GM19351 (cell line): ENCODE data around the gene C1QTNF12.

Source experiments
- ATAC-seq: cut with Tn5 transposase; IDR thresholded peaks from one replicate; pipeline ENCODE4 v1.9.1; 2021; ENCODE audit warnings: mild to moderate bottlenecking, moderate library complexity; ENCODE audit not compliant: unreplicated experiment

The C1QTNF12 gene

GRCh38 chr1:1241588-1242219, 4.8 kb downstream of the C1QTNF12 start:
- no peak for ATAC-seq

- no peak for ATAC-seq
Measured at GRCh38 chr1:1240822-1241587, 5.5 kb downstream of the C1QTNF12 start.

- no peak for ATAC-seq
Measured at GRCh38 chr1:1240348-1240732, 6.2 kb downstream of the C1QTNF12 start.

GRCh38 chr1:1239614-1240347, 6.7 kb downstream of the C1QTNF12 start:
- ATAC-seq: no peak

GRCh38 chr1:1239227-1239613, 7.3 kb downstream of the C1QTNF12 start:
- ATAC-seq: no peak

GRCh38 chr1:1238702-1239178, 7.8 kb downstream of the C1QTNF12 start:
- ATAC-seq: no peak

GRCh38 chr1:1237874-1238701, 8.4 kb downstream of the C1QTNF12 start:
- no peak for ATAC-seq

- ATAC-seq: no peak
Measured at GRCh38 chr1:1236945-1237873, 9.3 kb downstream of the C1QTNF12 start.

- no peak for ATAC-seq
Measured at GRCh38 chr1:1236176-1236763, 10.3 kb downstream of the C1QTNF12 start.

- no peak for ATAC-seq
Measured at GRCh38 chr1:1235016-1235744, 11.3 kb downstream of the C1QTNF12 start.

- no peak for ATAC-seq
Measured at GRCh38 chr1:1234180-1234808, 12.2 kb downstream of the C1QTNF12 start.

- ATAC-seq: no peak
Measured at GRCh38 chr1:1233567-1233892, 13.0 kb downstream of the C1QTNF12 start.

GRCh38 chr1:1232796-1233566, 13.5 kb downstream of the C1QTNF12 start:
- ATAC-seq: no peak

- ATAC-seq: no peak
Measured at GRCh38 chr1:1232208-1232795, 14.2 kb downstream of the C1QTNF12 start, which contains the start of gene B3GALT6. TSS of gene B3GALT6 (plus strand) at chr1:1232237. CDS start at chr1:1232279, 42 bp downstream.

GRCh38 chr1:1231400-1232207, 14.9 kb downstream of the C1QTNF12 start, which contains the start of gene SDF4:
TSS of gene SDF4 (minus strand) at chr1:1232001. CDS start at chr1:1228772, 3,229 bp downstream.
- peak; percentile 90 for ATAC-seq
